Osteoblast (primary cell): ENCODE measurements around the gene TMEM250. TPM values are rescaled to one million over a fixed set of nuclear protein-coding genes. Genes with fewer than 3 reads are reported as not detected.

Experiments used
- DNase-seq: peaks from one replicate; pipeline ENCODE4 v3.0.0; 2011; ENCODE audit warnings: low spot score, mixed read lengths; ENCODE audit not compliant: insufficient read length; ENCODE audit errors: missing footprints
- H2AFZ ChIP-seq: 2 replicates; pipeline ENCODE4 v1.6.0; 2011; ENCODE audit warnings: mild to moderate bottlenecking, low read length
- H3K27ac ChIP-seq: 2 replicates; pipeline ENCODE4 v1.5.1; 2011; ENCODE audit warnings: mild to moderate bottlenecking, low read depth, low read length, moderate library complexity
- H3K27me3 ChIP-seq: 2 replicates; pipeline ENCODE4 v1.6.0; 2012; ENCODE audit warnings: mild to moderate bottlenecking, control low read depth, inconsistent platforms, low read length, moderate library complexity; ENCODE audit not compliant: insufficient read depth
- H3K36me3 ChIP-seq: 2 replicates; pipeline ENCODE4 v1.5.1; 2011; ENCODE audit warnings: mild to moderate bottlenecking, low read length, control low read depth, moderate library complexity; ENCODE audit not compliant: insufficient read depth
- H3K4me1 ChIP-seq: 2 replicates; pipeline ENCODE4 v1.5.1; 2011; ENCODE audit warnings: mild to moderate bottlenecking, low read length, control low read depth, moderate library complexity; ENCODE audit not compliant: insufficient read depth
- H3K4me2 ChIP-seq: 2 replicates; pipeline ENCODE4 v1.6.0; 2011; ENCODE audit warnings: mild to moderate bottlenecking, low read length; ENCODE audit not compliant: insufficient read depth
- H3K4me3 ChIP-seq: fragments of 200-600 bp; sonication (generic); 3 replicates; pipeline ENCODE4 v1.5.1; 2012; ENCODE audit warnings: mild to moderate bottlenecking, low read length, inconsistent platforms; ENCODE audit not compliant: insufficient read depth
- H3K79me2 ChIP-seq: 2 replicates; pipeline ENCODE4 v1.6.0; 2012; ENCODE audit warnings: mild to moderate bottlenecking, low read length, control low read depth, inconsistent platforms; ENCODE audit not compliant: insufficient read depth
- H3K9me3 ChIP-seq: 2 replicates; pipeline ENCODE4 v1.5.1; 2011; ENCODE audit warnings: low read depth, low read length, control low read depth
- H4K20me1 ChIP-seq: 2 replicates; pipeline ENCODE4 v1.6.0; 2012; ENCODE audit warnings: mild to moderate bottlenecking, low read length, control low read depth; ENCODE audit not compliant: insufficient read depth
- total RNA-seq: library from RNA; depleted of rRNA; stranded (reverse); fragments of >200 nt; gene quantifications from 2 replicates; pipeline ENCODE4 v1.2.3, GENCODE V29; 2012
- TF ChIP-seq, protein P1 (sequence below): IDR thresholded peaks from 2 replicates; pipeline ENCODE4 v1.5.1; 2011; ENCODE audit warnings: mild to moderate bottlenecking, low read depth, low read length, moderate library complexity; ENCODE audit errors: extremely low read depth

TMEM250 gene
- total RNA-seq, 1 donor = 65.5 TPM

- Histone ChIP-seq H3K4me3 (no peak overlapping the region), H3K27ac (no peak overlapping the region), H4K20me1 (no peaks in the 10 kb centered on the region), H3K27me3 (peaks cover 59% of the 10 kb centered on the region), H2AFZ (no peak overlapping the region), H3K4me1 (no peaks in the 10 kb centered on the region), H3K36me3 (no peaks in the 10 kb centered on the region), H3K9me3 (no peaks in the 10 kb centered on the region), H3K79me2 (no peaks in the 10 kb centered on the region), H3K4me2 (no peak overlapping the region)
- peak; percentile 96 for DNase-seq
- TF ChIP-seq, protein P1, sequence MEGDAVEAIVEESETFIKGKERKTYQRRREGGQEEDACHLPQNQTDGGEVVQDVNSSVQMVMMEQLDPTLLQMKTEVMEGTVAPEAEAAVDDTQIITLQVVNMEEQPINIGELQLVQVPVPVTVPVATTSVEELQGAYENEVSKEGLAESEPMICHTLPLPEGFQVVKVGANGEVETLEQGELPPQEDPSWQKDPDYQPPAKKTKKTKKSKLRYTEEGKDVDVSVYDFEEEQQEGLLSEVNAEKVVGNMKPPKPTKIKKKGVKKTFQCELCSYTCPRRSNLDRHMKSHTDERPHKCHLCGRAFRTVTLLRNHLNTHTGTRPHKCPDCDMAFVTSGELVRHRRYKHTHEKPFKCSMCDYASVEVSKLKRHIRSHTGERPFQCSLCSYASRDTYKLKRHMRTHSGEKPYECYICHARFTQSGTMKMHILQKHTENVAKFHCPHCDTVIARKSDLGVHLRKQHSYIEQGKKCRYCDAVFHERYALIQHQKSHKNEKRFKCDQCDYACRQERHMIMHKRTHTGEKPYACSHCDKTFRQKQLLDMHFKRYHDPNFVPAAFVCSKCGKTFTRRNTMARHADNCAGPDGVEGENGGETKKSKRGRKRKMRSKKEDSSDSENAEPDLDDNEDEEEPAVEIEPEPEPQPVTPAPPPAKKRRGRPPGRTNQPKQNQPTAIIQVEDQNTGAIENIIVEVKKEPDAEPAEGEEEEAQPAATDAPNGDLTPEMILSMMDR = peak; percentile 23
These were observed 14.7 kb upstream of the TMEM250 start for GRCh38 chr9:136133191-136133958.

GRCh38 chr9:136132512-136133050, 13.9 kb upstream of the TMEM250 start:
- Histone ChIP-seq H3K4me2 (no peak overlapping the region), H2AFZ (no peak overlapping the region), H3K27me3 (peaks cover 67% of the 10 kb centered on the region), H3K9me3 (no peaks in the 10 kb centered on the region), H3K79me2 (no peaks in the 10 kb centered on the region), H3K4me3 (no peak overlapping the region), H4K20me1 (no peaks in the 10 kb centered on the region), H3K27ac (no peak overlapping the region), H3K36me3 (no peaks in the 10 kb centered on the region), H3K4me1 (no peaks in the 10 kb centered on the region)
- no peak for DNase-seq
- TF ChIP-seq, protein P1 = no peak

GRCh38 chr9:136131629-136132511, 13.2 kb upstream of the TMEM250 start:
- H3K4me1 ChIP-seq = no peaks in the 10 kb centered on the region
- no peak overlapping the region for H3K27ac ChIP-seq
- H3K36me3 ChIP-seq = no peaks in the 10 kb centered on the region
- peaks cover 74% of the 10 kb centered on the region for H3K27me3 ChIP-seq
- H3K4me3 ChIP-seq = no peak overlapping the region
- H4K20me1 ChIP-seq = no peaks in the 10 kb centered on the region
- TF ChIP-seq, protein P1 = no peak
- no peak overlapping the region for H2AFZ ChIP-seq
- no peaks in the 10 kb centered on the region for H3K79me2 ChIP-seq
- no peak overlapping the region for H3K4me2 ChIP-seq
- no peak for DNase-seq
- no peaks in the 10 kb centered on the region for H3K9me3 ChIP-seq

- Histone ChIP-seq H3K4me2 (no peak overlapping the region), H3K4me1 (no peaks in the 10 kb centered on the region), H3K27ac (no peak overlapping the region), H2AFZ (no peak overlapping the region), H3K4me3 (no peak overlapping the region), H3K27me3 (peaks cover 65% of the 10 kb centered on the region), H3K9me3 (no peaks in the 10 kb centered on the region), H3K79me2 (no peaks in the 10 kb centered on the region), H4K20me1 (no peaks in the 10 kb centered on the region), H3K36me3 (no peaks in the 10 kb centered on the region)
- no peak for DNase-seq
- TF ChIP-seq, protein P1 = no peak
These were observed 10.5 kb upstream of the TMEM250 start for GRCh38 chr9:136129176-136129575.
